ENCODE data around the gene SP140L.

The SP140L gene

GRCh38 chr2:230312638-230313037 is 14.4 kb upstream of the SP140L start:
- DNase-seq (ENCODE audit: low read depth in 1 of 2, low spot score in 1 of 2) = no peak
- in situ Hi-C loops (cut with HindIII; ENCODE audit: low pct_unique_long_range_greater_than_20kb, low sequenced_read_pairs) = no loop called here
- TF ChIP-seq JUND (IDR thresholded peaks at IDR 0.05; ENCODE audit: low read depth) = no peak

- in situ Hi-C loops (cut with HindIII; ENCODE audit: low pct_unique_long_range_greater_than_20kb, low sequenced_read_pairs) = no loop called here
- DNase-seq (ENCODE audit: low read depth in 1 of 2, low spot score in 1 of 2) = no peak
Measured at GRCh38 chr2:230317366-230317765, 9.6 kb upstream of the SP140L start.

GRCh38 chr2:230318190-230319121 is 8.5 kb upstream of the SP140L start:
- no peak for TF ChIP-seq JUND (IDR thresholded peaks at IDR 0.05; ENCODE audit: low read depth)
- peak in 1 of 2 experiments; percentile 29 for DNase-seq (ENCODE audit: low read depth in 1 of 2, low spot score in 1 of 2)

More at GRCh38 chr2:230317366-230317765, 9.6 kb upstream of the SP140L start:
- no peak for TF ChIP-seq JUND (IDR thresholded peaks at IDR 0.05; ENCODE audit: low read depth)

GRCh38 chr2:230319211-230319862 is 7.7 kb upstream of the SP140L start:
- no peak for TF ChIP-seq JUND (IDR thresholded peaks at IDR 0.05; ENCODE audit: low read depth)
- DNase-seq (ENCODE audit: low read depth in 1 of 2, low spot score in 1 of 2) = no peak
- in situ Hi-C loops (cut with HindIII; ENCODE audit: low pct_unique_long_range_greater_than_20kb, low sequenced_read_pairs) = no loop called here

More at GRCh38 chr2:230318190-230319121, 8.5 kb upstream of the SP140L start:
- in situ Hi-C loops (cut with HindIII; ENCODE audit: low pct_unique_long_range_greater_than_20kb, low sequenced_read_pairs) = no loop called here

GRCh38 chr2:230321031-230321430 is 6.0 kb upstream of the SP140L start:
- no peak for TF ChIP-seq JUND (IDR thresholded peaks at IDR 0.05; ENCODE audit: low read depth)
- in situ Hi-C loops (cut with HindIII; ENCODE audit: low pct_unique_long_range_greater_than_20kb, low sequenced_read_pairs) = no loop called here
- DNase-seq (ENCODE audit: low read depth in 1 of 2, low spot score in 1 of 2) = no peak

- DNase-seq (ENCODE audit: low read depth in 1 of 2, low spot score in 1 of 2) = no peak
- in situ Hi-C loops (cut with HindIII; ENCODE audit: low pct_unique_long_range_greater_than_20kb, low sequenced_read_pairs) = no loop called here
- no peak for TF ChIP-seq JUND (IDR thresholded peaks at IDR 0.05; ENCODE audit: low read depth)
Measured at GRCh38 chr2:230322561-230323384, 4.2 kb upstream of the SP140L start.

- in situ Hi-C loops (cut with HindIII; ENCODE audit: low pct_unique_long_range_greater_than_20kb, low sequenced_read_pairs) = no loop called here
- TF ChIP-seq JUND (IDR thresholded peaks at IDR 0.05; ENCODE audit: low read depth) = no peak
- peak in 1 of 2 experiments; percentile 48 for DNase-seq (ENCODE audit: low read depth in 1 of 2, low spot score in 1 of 2)
Measured at GRCh38 chr2:230323385-230324106, 3.4 kb upstream of the SP140L start.

- no peak for TF ChIP-seq JUND (IDR thresholded peaks at IDR 0.05; ENCODE audit: low read depth)
- in situ Hi-C loops (cut with HindIII; ENCODE audit: low pct_unique_long_range_greater_than_20kb, low sequenced_read_pairs) = no loop called here
- no peak for DNase-seq (ENCODE audit: low read depth in 1 of 2, low spot score in 1 of 2)
Measured at GRCh38 chr2:230324503-230324902, 2.5 kb upstream of the SP140L start.

GRCh38 chr2:230325316-230326243 is 1.4 kb upstream of the SP140L start:
- no peak for TF ChIP-seq JUND (IDR thresholded peaks at IDR 0.05; ENCODE audit: low read depth)
- in situ Hi-C loops (cut with HindIII; ENCODE audit: low pct_unique_long_range_greater_than_20kb, low sequenced_read_pairs) = no loop called here
- DNase-seq (ENCODE audit: low read depth in 1 of 2, low spot score in 1 of 2) = no peak

GRCh38 chr2:230327418-230328154 is 593 bp downstream of the SP140L start:
- peak in 1 of 2 experiments; percentile 50 for DNase-seq (ENCODE audit: low read depth in 1 of 2, low spot score in 1 of 2)
- no peak for TF ChIP-seq JUND (IDR thresholded peaks at IDR 0.05; ENCODE audit: low read depth)
- in situ Hi-C loops (cut with HindIII; ENCODE audit: low pct_unique_long_range_greater_than_20kb, low sequenced_read_pairs) = no loop called here

Data from T47D (cell line).